Hippocampal formation (tissue), 2 donors: ENCODE results near the gene VANGL2.
A peak's percentile ranks its signal among the peaks of the same experiment; 100 is the strongest.

Experiments used
- DNase-seq, 2 donors: peaks; one replicate each; lab custom pipeline; 2025; lab: John Stamatoyannopoulos, UW

The VANGL2 gene

GRCh38 chr1:160405331-160405877, 5.0 kb downstream of the VANGL2 start:
- DNase-seq = no peak

DNA sequence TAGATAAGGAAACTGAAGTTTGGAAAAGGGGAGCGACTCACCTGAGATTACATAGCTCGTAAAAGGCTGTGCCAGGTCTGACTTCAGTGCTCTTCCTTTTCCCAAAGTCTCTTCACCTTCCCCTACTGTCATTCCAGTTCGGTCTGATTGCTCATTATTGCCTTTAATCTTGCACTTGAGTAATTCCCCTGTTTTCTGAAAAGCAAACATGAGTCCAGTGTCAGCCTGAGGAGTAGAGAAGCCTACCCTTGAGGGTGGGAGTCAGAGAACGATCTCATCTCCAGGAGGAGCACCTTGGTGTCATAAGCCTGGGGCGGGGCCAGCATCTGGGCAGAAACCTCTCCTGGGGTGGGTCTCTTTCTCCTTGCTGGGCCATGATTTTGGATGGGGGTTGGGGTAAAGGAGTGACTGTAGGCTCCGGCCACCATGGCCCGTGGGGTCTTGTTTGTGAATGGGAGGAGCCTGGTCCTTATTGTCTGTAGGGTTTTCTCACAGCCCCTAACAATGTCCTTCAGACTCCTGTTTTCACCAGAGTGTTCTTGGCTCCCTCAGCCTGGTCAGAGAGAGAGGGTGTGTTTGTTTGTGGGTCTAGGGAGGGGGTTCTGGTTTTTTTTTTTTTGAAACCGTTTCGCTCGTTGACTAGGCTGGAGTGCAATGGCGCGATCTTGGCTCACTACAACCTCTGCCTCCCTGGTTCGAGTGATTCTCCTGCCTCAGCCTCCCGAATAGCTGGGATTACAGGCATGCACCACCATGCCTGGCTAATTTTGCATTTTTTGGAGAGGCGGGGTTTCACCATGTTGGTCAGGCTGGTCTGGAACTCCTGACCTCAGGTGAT, 6.0 kb downstream of the VANGL2 start:
- DNase-seq = no peak

GRCh38 chr1:160407839-160408801, 7.8 kb downstream of the VANGL2 start:
- DNase-seq = no peak

DNA sequence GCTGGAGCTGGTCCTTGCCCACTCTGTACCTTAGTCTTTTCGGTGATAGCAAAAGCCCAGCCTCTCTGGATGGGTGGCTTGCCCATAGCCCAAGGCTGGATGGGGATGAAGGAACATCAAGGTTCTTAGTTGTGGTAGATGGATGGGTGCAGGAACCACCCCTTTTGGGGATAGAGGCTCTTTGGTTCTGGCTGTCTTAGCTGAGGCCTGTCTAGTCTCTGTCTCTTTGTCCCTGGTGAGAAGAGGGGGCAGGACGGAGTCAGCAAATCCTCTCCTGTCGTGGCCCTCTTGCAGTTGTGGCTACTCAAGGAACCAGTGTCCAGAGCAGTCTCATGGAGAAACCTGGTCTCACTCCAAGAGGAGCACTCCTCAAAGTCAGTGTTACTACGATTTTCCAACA, 8.5 kb downstream of the VANGL2 start:
- no peak for DNase-seq

DNA sequence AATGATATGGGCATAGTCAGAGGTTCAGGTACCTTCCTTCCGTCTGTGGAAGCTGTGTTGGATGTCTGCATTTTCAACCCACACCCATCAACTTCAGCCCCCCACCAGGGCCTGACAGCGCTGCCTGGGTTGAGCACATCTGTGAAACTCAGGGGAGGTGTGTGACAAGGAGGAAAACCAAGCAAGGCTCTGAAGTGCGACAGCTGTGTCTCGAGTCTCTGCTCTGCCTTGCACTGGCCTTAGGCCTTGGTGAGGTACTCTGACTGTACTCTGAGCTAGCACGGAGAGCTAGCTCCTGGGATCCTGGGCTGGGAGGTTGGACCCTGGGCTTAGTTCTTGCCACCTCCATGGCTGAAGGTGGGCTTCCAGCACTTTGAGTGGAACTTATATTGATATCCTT, 9.1 kb downstream of the VANGL2 start:
- no peak for DNase-seq

DNA sequence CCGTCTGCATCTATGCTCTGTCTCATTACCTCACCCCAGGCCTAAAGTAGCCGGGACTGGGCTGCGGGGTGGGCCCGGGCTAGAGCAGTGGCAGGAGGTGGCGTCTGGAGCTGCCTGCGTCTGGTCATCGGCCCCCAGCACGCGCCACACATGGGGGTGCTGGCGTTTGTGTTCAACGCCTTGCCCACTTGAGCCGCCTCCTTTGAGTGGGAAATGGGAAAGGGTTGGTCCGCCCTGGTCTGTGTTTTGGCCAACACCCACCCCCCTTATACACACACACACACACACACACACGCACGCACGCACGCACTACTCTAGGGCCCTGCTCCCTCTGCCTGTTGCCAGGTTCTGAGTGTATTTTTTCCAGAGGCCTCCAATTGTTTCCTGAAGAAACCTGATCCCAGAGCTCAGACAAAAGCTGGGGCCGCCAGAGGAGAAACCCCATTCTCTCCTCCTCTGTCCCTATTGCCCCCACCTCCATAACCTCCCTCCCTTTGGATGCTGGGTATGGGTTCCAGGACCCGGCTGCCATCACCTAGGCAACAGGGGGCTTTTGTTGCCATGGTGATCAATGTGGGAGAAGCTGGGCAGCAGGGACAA, 10.1 kb downstream of the VANGL2 start:
- DNase-seq = peak in 1 of 2 donors; percentile 7

DNA sequence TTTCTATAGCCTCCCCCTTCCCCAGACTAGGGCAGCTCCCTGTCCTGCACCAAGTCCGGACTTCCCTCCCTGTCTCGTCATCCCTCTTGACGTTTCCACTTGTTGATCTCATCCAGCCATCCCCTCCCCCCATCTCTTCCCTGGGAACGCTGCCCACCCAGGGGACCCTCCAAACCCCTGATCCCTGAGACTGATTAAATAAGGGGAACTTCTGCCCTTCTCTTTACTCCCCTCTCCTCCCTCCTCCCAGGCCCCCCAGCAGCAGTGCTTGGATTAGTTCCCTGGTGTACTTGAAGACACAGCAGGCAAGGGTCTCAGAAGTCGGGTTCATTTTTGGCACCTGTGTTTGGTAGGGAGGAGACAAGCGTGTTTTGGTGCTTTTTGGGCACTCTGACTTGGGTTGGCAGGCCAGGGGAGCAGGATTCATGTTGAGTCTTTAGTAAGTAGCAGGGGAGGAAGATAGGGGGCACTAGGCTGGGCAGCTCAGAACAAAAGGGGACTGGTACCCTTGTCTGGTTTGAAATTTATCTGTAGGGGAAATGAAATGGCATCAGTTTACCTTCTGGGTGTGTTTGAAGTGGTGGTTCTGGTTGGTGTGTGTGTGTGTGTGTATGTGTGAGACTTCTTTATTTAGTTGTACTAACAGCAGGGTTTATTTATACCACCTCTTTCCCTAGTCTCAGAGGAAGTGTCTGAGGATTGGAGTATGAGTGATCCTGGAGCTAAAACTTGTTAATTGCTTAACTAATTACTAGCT, 11.1 kb downstream of the VANGL2 start:
- DNase-seq = peak in 1 of 2 donors; percentile 8

DNA sequence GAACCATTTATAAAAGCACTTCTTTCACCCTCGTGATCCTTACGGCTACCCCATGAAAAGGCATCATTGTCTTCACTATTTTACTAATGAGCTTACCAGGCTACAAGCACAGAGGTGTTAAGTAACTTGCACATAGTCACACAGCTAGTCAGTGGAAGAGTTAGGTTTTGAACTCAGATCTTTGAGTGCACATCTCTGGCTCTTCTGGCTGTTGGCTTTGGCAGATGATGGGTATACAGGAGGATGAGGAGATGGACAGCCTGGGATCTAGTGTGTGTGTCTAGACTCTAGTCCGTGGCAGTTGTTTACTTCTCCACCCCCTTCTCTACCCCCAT, 11.6 kb downstream of the VANGL2 start:
- no peak for DNase-seq

GRCh38 chr1:160413716-160414115, 13.4 kb downstream of the VANGL2 start:
- DNase-seq = no peak

GRCh38 chr1:160414881-160415280, 14.5 kb downstream of the VANGL2 start:
- DNase-seq = no peak

GRCh38 chr1:160415696-160416290, 15.4 kb downstream of the VANGL2 start:
- DNase-seq = no peak

DNA sequence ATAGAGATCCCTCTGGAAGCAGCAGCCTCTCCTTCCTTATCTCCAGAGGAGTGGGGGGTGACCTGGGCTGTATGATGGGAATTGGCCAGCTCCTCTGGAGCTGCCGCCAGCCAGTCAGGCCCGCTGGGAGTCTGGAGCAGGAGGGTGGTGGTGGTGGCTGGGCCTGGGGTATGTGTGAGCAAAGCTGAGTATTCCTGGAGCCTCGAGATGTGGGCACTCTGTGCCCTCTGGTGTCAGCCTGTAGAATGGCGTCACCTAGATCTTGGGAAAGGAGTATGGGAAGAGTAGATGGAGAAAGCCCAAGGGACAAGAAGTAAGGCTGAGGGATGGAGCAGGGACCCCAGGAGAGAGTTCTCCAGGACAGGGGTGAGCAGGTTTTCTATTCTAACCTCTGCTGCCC, 16.0 kb downstream of the VANGL2 start:
- DNase-seq = no peak

GRCh38 chr1:160418483-160418882, 18.1 kb downstream of the VANGL2 start:
- no peak for DNase-seq

DNA sequence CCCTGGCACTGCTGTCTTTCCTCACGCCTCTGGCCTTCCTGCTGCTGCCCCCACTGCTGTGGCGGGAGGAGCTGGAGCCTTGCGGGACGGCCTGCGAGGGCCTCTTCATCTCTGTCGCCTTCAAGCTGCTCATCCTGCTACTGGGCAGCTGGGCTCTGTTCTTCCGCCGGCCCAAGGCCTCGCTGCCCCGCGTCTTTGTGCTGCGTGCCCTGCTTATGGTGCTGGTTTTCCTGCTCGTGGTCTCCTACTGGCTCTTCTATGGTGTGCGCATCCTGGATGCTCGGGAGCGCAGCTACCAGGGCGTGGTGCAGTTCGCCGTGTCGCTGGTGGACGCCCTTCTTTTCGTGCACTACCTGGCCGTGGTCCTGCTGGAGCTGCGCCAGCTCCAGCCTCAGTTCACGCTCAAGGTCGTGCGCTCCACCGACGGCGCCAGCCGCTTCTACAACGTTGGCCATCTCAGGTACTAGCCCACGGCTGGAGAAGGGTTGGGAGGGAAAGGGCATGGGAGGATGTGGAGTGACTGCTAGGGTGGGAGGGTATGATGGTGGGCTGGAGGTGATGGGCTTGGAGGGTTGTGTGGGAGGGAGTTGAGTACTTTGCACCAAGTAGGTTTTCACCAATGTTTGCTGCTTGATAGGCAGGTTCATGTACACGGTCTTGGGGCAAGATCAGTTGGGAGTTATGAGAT, 18.9 kb downstream of the VANGL2 start:
- DNase-seq = no peak

GRCh38 chr1:160419838-160420169, 19.4 kb downstream of the VANGL2 start:
- no peak for DNase-seq

GRCh38 chr1:160420881-160421842, 20.8 kb downstream of the VANGL2 start:
- DNase-seq = no peak

DNA sequence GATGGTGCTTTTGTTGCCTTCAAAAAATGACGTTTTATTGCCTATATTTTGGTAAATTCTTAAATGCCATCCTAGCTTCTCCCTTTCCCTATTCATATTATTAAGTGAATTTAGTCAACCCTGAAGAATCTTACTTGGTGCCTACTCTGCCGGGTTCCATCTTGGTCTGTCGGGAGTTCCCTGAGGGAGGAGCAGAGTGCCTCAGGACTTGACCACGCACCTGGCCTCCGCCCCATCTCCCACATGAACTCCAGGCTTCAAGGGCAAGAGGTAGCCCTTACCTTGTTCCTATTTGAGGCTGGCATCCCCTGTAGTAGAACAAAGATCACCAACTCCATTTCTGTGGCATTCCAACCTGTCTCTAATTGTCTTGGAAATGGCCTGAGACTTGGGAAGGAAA, 21.5 kb downstream of the VANGL2 start:
- no peak for DNase-seq

GRCh38 chr1:160423966-160424365, 23.6 kb downstream of the VANGL2 start:
- DNase-seq = no peak

GRCh38 chr1:160425847-160426246, 25.5 kb downstream of the VANGL2 start:
- no peak for DNase-seq
